ENCODE results near the gene MYO1F.

The MYO1F gene

DNA sequence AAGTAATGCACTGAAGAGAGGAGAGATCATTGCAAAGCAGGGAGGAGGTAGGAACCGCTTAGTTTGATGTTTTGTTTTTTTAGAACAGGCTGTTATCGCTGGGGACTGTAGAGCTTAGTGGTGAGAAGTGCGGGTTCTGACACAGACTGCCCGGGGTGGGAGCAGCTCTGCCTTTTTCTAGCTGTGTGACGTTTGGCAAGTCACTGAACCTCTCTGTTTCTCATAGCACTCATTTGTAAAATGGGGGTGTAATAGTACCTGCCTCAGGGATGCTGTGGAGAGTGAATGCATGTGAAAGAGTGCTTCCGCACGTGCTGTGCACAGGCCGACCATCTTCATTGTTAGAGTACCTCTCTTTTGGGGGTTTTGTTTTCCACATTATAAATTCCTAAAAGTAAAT is 94.1 kb downstream of the MYO1F start:
- TF ChIP-seq, protein P1, sequence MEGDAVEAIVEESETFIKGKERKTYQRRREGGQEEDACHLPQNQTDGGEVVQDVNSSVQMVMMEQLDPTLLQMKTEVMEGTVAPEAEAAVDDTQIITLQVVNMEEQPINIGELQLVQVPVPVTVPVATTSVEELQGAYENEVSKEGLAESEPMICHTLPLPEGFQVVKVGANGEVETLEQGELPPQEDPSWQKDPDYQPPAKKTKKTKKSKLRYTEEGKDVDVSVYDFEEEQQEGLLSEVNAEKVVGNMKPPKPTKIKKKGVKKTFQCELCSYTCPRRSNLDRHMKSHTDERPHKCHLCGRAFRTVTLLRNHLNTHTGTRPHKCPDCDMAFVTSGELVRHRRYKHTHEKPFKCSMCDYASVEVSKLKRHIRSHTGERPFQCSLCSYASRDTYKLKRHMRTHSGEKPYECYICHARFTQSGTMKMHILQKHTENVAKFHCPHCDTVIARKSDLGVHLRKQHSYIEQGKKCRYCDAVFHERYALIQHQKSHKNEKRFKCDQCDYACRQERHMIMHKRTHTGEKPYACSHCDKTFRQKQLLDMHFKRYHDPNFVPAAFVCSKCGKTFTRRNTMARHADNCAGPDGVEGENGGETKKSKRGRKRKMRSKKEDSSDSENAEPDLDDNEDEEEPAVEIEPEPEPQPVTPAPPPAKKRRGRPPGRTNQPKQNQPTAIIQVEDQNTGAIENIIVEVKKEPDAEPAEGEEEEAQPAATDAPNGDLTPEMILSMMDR (IDR thresholded peaks at IDR 0.05; ENCODE audit: low read depth, low read length): no peak
- no peak overlapping the region for H3K4me3 ChIP-seq (ENCODE audit: low read depth, low read length)

DNA sequence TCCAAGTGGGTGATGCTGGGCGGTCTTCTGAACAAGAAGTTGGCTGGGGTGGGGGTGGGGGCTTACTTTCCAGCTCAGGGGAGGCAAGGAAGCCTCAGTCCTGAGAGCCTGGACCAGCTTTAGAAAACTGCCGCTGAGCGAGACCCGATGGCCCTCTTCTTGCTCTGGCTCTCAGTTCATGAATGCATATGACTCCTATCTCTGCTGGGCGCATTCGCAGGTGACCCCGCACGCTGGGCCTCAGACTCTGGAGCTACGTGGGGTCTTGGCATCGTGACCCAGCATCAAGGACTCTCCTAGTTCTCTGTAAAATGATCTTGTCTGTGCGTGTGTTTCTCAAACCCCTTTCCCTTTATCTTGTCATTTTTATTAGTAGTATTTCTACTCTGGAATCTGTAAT is 94.5 kb downstream of the MYO1F start:
- TF ChIP-seq, protein P1 (IDR thresholded peaks at IDR 0.05; ENCODE audit: low read depth, low read length): no peak
- no peak overlapping the region for H3K4me3 ChIP-seq (ENCODE audit: low read depth, low read length)

DNA sequence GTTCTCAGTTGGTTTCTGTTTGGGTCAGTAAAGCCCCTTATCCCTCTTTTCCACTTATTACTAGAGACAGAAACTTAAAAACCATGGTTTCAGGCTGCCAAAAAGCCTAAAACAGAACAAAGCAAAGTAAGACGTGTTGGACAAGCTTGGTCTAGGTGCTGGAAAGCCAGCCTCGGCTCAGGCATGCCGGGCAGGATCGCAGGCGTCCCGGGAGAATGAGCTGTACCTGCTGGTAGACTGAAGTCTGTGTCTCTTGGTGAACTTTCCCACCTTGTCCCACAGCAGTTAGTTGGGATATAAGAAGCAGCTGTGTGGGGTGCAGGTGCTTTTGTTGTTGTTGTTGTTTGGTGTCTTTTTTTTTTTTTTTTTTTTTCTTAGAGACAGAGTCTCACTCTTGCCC is 95.6 kb downstream of the MYO1F start:
- TF ChIP-seq, protein P1 (IDR thresholded peaks at IDR 0.05; ENCODE audit: low read depth, low read length): no peak
- H3K4me3 ChIP-seq (ENCODE audit: low read depth, low read length): no peak overlapping the region

DNA sequence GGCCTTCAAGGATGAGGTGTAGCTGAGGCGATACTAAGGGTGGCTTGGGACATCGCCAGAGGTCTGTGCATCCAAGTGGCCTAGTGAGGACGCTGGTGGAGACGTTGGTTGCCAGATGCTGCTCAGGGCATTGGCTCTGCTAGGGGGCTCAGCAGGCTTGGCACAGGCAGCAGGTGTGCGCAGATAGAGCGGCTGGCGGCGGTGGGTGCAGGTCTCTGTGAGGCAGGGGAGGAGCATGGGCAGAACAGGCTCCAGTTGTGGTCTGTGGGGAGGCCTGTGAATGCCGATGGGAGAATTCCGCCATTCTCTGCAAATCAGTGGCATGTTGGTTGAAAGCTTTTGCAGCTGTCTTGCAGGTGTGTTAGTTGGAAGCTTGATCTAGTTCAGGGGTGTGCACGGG is 96.0 kb downstream of the MYO1F start:
- TF ChIP-seq, protein P1 (IDR thresholded peaks at IDR 0.05; ENCODE audit: low read depth, low read length): no peak
- H3K4me3 ChIP-seq (ENCODE audit: low read depth, low read length): no peak overlapping the region

DNA sequence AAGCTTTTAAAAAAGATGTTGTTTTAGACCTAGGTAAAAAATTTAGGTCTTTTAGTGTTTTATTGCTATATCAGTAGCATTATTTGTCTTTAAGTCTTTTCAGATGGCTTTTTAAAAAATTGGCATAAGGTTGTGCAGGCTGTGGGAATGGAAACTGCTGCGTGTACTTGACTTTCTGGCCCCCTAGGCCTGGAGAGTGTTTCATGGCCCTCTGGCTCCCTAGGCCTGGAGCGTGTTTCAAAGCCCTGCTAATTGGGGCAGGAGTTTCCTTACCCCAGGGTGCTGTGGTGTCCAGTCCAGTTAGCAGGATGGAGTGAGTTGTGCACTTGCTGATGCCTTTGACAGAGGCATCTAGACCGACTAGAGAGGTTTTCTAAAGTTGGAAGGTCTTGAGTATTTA is 98.6 kb downstream of the MYO1F start:
- H3K4me3 ChIP-seq (ENCODE audit: low read depth, low read length): no peak overlapping the region
- TF ChIP-seq, protein P1 (IDR thresholded peaks at IDR 0.05; ENCODE audit: low read depth, low read length): no peak

DNA sequence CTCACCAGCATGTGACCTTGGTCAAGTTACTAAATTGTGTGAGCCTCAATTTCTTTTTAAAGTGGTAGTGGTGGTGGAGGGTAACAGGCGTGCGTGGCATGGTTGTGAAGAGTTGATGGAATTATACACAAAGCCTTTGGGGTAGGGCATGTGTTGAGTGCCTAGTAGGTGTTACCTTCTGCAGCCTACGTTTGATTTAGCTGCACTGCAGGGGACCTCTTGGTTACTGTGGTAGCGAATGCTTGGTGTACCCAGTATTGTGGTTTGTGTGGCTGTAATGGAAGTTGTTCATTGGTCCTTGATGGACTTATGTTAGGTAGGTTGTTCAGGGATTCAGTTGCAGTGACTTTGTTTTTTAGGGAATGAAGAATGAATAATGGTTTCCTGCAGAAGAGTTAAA is 99.4 kb downstream of the MYO1F start:
- TF ChIP-seq, protein P1 (IDR thresholded peaks at IDR 0.05; ENCODE audit: low read depth, low read length): no peak
- H3K4me3 ChIP-seq (ENCODE audit: low read depth, low read length): no peak overlapping the region

DNA sequence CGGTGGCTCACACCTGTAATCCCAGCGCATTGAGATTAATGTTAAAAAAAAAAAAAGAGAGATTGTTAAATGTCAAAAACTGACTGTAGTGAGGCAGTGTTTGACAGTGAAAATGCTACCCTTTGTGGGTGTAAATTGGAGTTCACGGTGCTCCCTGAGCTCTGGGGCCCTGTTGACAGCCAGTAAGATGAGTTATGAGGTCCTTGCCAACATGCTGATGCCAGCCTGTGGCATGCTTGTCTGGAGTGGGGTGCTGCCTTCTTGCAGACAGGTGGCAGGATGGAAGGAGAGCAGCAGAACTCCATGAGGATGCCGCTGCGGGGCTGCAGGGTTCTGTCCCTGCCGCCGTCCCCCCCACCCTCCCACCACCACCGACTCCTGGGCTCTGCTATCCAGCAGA is 100.7 kb downstream of the MYO1F start:
- TF ChIP-seq, protein P1 (IDR thresholded peaks at IDR 0.05; ENCODE audit: low read depth, low read length): no peak
- H3K4me3 ChIP-seq (ENCODE audit: low read depth, low read length): no peak overlapping the region

Data from WI38 (cell line).